ENCODE data around the gene TLK2. TPM values are rescaled to one million over a fixed set of nuclear protein-coding genes. Genes with fewer than 3 reads are reported as not detected.

The TLK2 gene
- total RNA-seq, 3 donors from 2014 or later = 39.8 to 59.0 (median 42.0) TPM

GRCh38 chr17:62614142-62614541 is 135.5 kb downstream of the TLK2 start:
- no peak overlapping the region for H3K4me3 ChIP-seq
- H3K4me1 ChIP-seq = no peaks in the 10 kb centered on the region
- no peak for TF ChIP-seq POLR2A (IDR thresholded peaks at IDR 0.05)
- TF ChIP-seq CTCF (IDR thresholded peaks at IDR 0.05) = no peak
- TF ChIP-seq POLR2AphosphoS5 (IDR thresholded peaks at IDR 0.05) = no peak
- intact Hi-C loops (cut with DNase I; ENCODE audit: low total_unique reads) = no loop called here
- H3K27ac ChIP-seq = no peak overlapping the region
- H3K27me3 ChIP-seq = no peaks in the 10 kb centered on the region
- DNase-seq (ENCODE audit: low spot score in 2 of 2) = no peak
- H3K9me3 ChIP-seq = no peaks in the 10 kb centered on the region
- no peaks in the 10 kb centered on the region for H3K36me3 ChIP-seq

GRCh38 chr17:62615503-62615902 is 136.9 kb downstream of the TLK2 start:
- H3K27ac ChIP-seq = no peak overlapping the region
- no peak overlapping the region for H3K4me3 ChIP-seq
- H3K36me3 ChIP-seq = no peaks in the 10 kb centered on the region
- no peaks in the 10 kb centered on the region for H3K9me3 ChIP-seq
- H3K27me3 ChIP-seq = no peaks in the 10 kb centered on the region
- no peak for TF ChIP-seq POLR2A (IDR thresholded peaks at IDR 0.05)
- no peak for TF ChIP-seq POLR2AphosphoS5 (IDR thresholded peaks at IDR 0.05)
- no peak for TF ChIP-seq CTCF (IDR thresholded peaks at IDR 0.05)
- DNase-seq (ENCODE audit: low spot score in 2 of 2) = no peak
- H3K4me1 ChIP-seq = no peaks in the 10 kb centered on the region
- intact Hi-C loops (cut with DNase I; ENCODE audit: low total_unique reads) = no loop called here

- no peak for TF ChIP-seq POLR2A (IDR thresholded peaks at IDR 0.05)
- Histone ChIP-seq H3K36me3 (no peaks in the 10 kb centered on the region), H3K27me3 (no peaks in the 10 kb centered on the region), H3K4me1 (no peaks in the 10 kb centered on the region), H3K4me3 (no peak overlapping the region), H3K9me3 (no peaks in the 10 kb centered on the region), H3K27ac (no peak overlapping the region)
- intact Hi-C loops (cut with DNase I; ENCODE audit: low total_unique reads) = no loop called here
- DNase-seq (ENCODE audit: low spot score in 2 of 2) = no peak
These were observed 138.6 kb downstream of the TLK2 start for GRCh38 chr17:62616993-62617893.

GRCh38 chr17:62617894-62618472 is 139.4 kb downstream of the TLK2 start:
- no peaks in the 10 kb centered on the region for H3K36me3 ChIP-seq
- intact Hi-C loops (cut with DNase I; ENCODE audit: low total_unique reads) = no loop called here
- H3K4me3 ChIP-seq = no peak overlapping the region
- no peaks in the 10 kb centered on the region for H3K4me1 ChIP-seq
- H3K27me3 ChIP-seq = no peaks in the 10 kb centered on the region
- H3K9me3 ChIP-seq = no peaks in the 10 kb centered on the region
- H3K27ac ChIP-seq = no peak overlapping the region
- TF ChIP-seq POLR2AphosphoS5 (IDR thresholded peaks at IDR 0.05) = no peak
- no peak for TF ChIP-seq POLR2A (IDR thresholded peaks at IDR 0.05)
- no peak for TF ChIP-seq CTCF (IDR thresholded peaks at IDR 0.05)
- DNase-seq (ENCODE audit: low spot score in 2 of 2) = no peak

- TF ChIP-seq CTCF (IDR thresholded peaks at IDR 0.05) (no peak), POLR2A (IDR thresholded peaks at IDR 0.05) (no peak)
- no peak for DNase-seq (ENCODE audit: low spot score in 2 of 2)
- Histone ChIP-seq H3K9me3 (no peaks in the 10 kb centered on the region), H3K4me3 (no peak overlapping the region), H3K27me3 (no peaks in the 10 kb centered on the region), H3K36me3 (no peaks in the 10 kb centered on the region), H3K27ac (peak overlapping the region in 1 of 2 donors; percentile 12), H3K4me1 (no peaks in the 10 kb centered on the region)
- intact Hi-C loops (cut with DNase I; ENCODE audit: low total_unique reads) = no loop called here
These were observed 140.2 kb downstream of the TLK2 start for GRCh38 chr17:62618647-62619416.
